Measurements from ENCODE around the gene LYRM4.

DNA sequence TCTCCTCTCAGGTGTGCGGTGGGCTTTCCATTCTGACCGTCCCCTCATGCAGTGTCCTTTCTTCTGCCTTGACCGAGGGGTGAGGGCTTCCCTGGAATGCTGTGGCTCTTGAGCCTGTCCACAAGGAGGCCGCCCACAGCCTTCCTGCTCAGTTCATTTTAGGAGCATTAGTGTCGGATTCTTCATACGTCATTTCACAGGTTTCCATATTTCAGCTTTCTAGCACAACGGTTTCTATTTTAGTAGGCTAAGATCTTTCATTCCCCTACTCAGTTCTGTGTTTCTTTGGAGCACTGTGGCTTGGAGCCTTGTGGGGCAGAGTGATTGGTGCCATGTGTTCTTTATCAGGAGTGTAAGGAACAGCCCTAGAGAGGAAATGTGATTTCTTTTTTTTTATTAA lies 170.1 kb downstream of the LYRM4 start:
- TF ChIP-seq, protein P1, sequence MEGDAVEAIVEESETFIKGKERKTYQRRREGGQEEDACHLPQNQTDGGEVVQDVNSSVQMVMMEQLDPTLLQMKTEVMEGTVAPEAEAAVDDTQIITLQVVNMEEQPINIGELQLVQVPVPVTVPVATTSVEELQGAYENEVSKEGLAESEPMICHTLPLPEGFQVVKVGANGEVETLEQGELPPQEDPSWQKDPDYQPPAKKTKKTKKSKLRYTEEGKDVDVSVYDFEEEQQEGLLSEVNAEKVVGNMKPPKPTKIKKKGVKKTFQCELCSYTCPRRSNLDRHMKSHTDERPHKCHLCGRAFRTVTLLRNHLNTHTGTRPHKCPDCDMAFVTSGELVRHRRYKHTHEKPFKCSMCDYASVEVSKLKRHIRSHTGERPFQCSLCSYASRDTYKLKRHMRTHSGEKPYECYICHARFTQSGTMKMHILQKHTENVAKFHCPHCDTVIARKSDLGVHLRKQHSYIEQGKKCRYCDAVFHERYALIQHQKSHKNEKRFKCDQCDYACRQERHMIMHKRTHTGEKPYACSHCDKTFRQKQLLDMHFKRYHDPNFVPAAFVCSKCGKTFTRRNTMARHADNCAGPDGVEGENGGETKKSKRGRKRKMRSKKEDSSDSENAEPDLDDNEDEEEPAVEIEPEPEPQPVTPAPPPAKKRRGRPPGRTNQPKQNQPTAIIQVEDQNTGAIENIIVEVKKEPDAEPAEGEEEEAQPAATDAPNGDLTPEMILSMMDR (IDR thresholded peaks at IDR 0.05) = no peak
- no peak for TF ChIP-seq POLR2AphosphoS5 (IDR thresholded peaks at IDR 0.05)

Measured in esophagus muscularis mucosa (tissue), 3 donors.